GM19324 (cell line): Measurements from ENCODE around the gene RBM10.

ENCODE experiments used
- ATAC-seq: cut with Tn5 transposase; IDR thresholded peaks from one replicate; pipeline ENCODE4 v1.9.1; 2021; ENCODE audit warnings: mild to moderate bottlenecking, moderate library complexity; ENCODE audit not compliant: unreplicated experiment, low FRiP score

RBM10 gene

GRCh38 chrX:47230136-47230868, 85.3 kb downstream of the RBM10 start:
- ATAC-seq: no peak

GRCh38 chrX:47231167-47231566, 86.1 kb downstream of the RBM10 start:
- no peak for ATAC-seq

GRCh38 chrX:47232197-47232802, 87.3 kb downstream of the RBM10 start:
- ATAC-seq: no peak

- peak; percentile 9 for ATAC-seq
Observed at GRCh38 chrX:47232803-47233332, 87.8 kb downstream of the RBM10 start, which contains the start of gene USP11. Gene USP11, plus strand, starts transcription at chrX:47233009. Its CDS starts 35 bp downstream, at chrX:47233044.

- ATAC-seq: peak; percentile 86
Observed at GRCh38 chrX:47233333-47234113, 88.5 kb downstream of the RBM10 start.

- ATAC-seq: no peak
Observed at GRCh38 chrX:47234583-47234982, 89.6 kb downstream of the RBM10 start.

GRCh38 chrX:47235691-47236103, 90.7 kb downstream of the RBM10 start:
- ATAC-seq: no peak
